Lower leg skin (tissue), 4 donors: ENCODE data around the gene ABCF3. TPM values are rescaled to one million over a fixed set of nuclear protein-coding genes. Genes with fewer than 3 reads are reported as not detected.

Experiments used
- DNase-seq, 2 donors: peaks; one replicate each; pipeline ENCODE4 v3.0.0-alpha.2; 2019; ENCODE audit warnings: low spot score in 2 of 2
- H3K4me3 ChIP-seq: fragments of 200-600 bp; sonication (generic); 2 replicates; pipeline ENCODE4 v1.5.1; 2017; ENCODE audit warnings: mild to moderate bottlenecking, low read depth; ENCODE audit not compliant: poor library complexity, severe bottlenecking
- CTCF ChIP-seq, 3 donors: fragments of 450-650 bp; IDR thresholded peaks; one replicate each; pipeline ENCODE4 v1.5.1; 2016; ENCODE audit warnings: antibody characterized with exemption in 3 of 3, mild to moderate bottlenecking in 3 of 3, moderate library complexity in 2 of 3
- POLR2A ChIP-seq, 2 donors: fragments of 450-650 bp; IDR thresholded peaks; one replicate each; pipeline ENCODE4 v1.6.1; 2016 to 2017; ENCODE audit warnings: antibody characterized with exemption in 2 of 2, mild to moderate bottlenecking in 1 of 2, moderate library complexity in 1 of 2
- WGBS, 2 donors: methylation state at CpG; one replicate each; pipeline ENCODE4 v1.1.5; 2018; 5-methylcytosine and 5-hydroxymethylcytosine counted together
- intact Hi-C: fragments of 100-400 bp; cut with DNase I; formaldehyde crosslinking; loops from one replicate; pipeline ENCODE4 v1.15.0; 2023; ENCODE audit warnings: low total_unique reads
- total RNA-seq, 4 donors: library from RNA; depleted of rRNA; stranded (reverse); fragments of >200 nt; gene quantifications; one replicate each; pipeline ENCODE4 v1.1.0, GENCODE V29; 2016

ABCF3 gene
- total RNA-seq, 4 donors from 2014 or later, result 47.6 to 62.9 (median 53.6) TPM

GRCh38 chr3:184227481-184227935, 41.5 kb downstream of the ABCF3 start:
- TF ChIP-seq CTCF (IDR thresholded peaks at IDR 0.05) (no peak), POLR2A (IDR thresholded peaks at IDR 0.05) (no peak)
- H3K4me3 ChIP-seq, result no peak overlapping the region
- intact Hi-C loops, result no loop called here
- DNase-seq, result no peak
- WGBS, 2 donors, result 57 to 65% methylated on average over 2 of the region's 2 CpGs

GRCh38 chr3:184228376-184229137, 42.6 kb downstream of the ABCF3 start:
- no peak for TF ChIP-seq CTCF (IDR thresholded peaks at IDR 0.05)
- no peak for TF ChIP-seq POLR2A (IDR thresholded peaks at IDR 0.05)
- H3K4me3 ChIP-seq, result no peak overlapping the region
- intact Hi-C loops, result no loop called here
- 38 to 43% methylated on average over 12 of the region's 12 CpGs for WGBS, 2 donors
- DNase-seq, result no peak

GRCh38 chr3:184229394-184230080, 43.5 kb downstream of the ABCF3 start, which contains the start of gene VWA5B2:
Gene VWA5B2 (plus strand): TSS chr3:184229585. CDS start chr3:184230529, 944 bp downstream.
- WGBS, 2 donors, result 1 to 2% methylated on average over 21 to 61 of the region's 66 CpGs
- peak within 1 kb of the TSS; percentile 24 for H3K4me3 ChIP-seq
- intact Hi-C loops, result no loop called here
- no peak for DNase-seq
- TF ChIP-seq CTCF (IDR thresholded peaks at IDR 0.05) (no peak), POLR2A (IDR thresholded peaks at IDR 0.05) (no peak)

GRCh38 chr3:184230081-184230602, 44.1 kb downstream of the ABCF3 start:
- DNase-seq, result no peak
- TF ChIP-seq POLR2A (IDR thresholded peaks at IDR 0.05) (no peak), CTCF (IDR thresholded peaks at IDR 0.05) (no peak)
- intact Hi-C loops, result no loop called here
- peak overlapping the region; percentile 24 for H3K4me3 ChIP-seq
- WGBS, 2 donors, result 0 to 1% methylated on average over 12 to 43 of the region's 61 CpGs

GRCh38 chr3:184230603-184231528, 44.9 kb downstream of the ABCF3 start:
- H3K4me3 ChIP-seq, result no peak overlapping the region
- DNase-seq, result no peak
- TF ChIP-seq CTCF (IDR thresholded peaks at IDR 0.05) (no peak), POLR2A (IDR thresholded peaks at IDR 0.05) (no peak)
- intact Hi-C loops, result no loop called here
- 10 to 14% methylated on average over 24 to 34 of the region's 79 CpGs for WGBS, 2 donors
